ENCODE results near the gene CREB5.
"Not testable (repeated sequence)": the region's sequence is repeated elsewhere in the genome, so short reads cannot be mapped to it uniquely, and the experiment has no call there.

The CREB5 gene

GRCh38 chr7:28784171-28784902 is 372.0 kb downstream of the CREB5 start:
- no peak for DNase-seq (ENCODE audit: low spot score)

- no peak for DNase-seq (ENCODE audit: low spot score)
Measured at GRCh38 chr7:28785041-28785995, 373.0 kb downstream of the CREB5 start.

- DNase-seq (ENCODE audit: low spot score) = not testable (repeated sequence)
Measured at GRCh38 chr7:28786156-28786555, 373.8 kb downstream of the CREB5 start.

GRCh38 chr7:28787106-28787505 is 374.8 kb downstream of the CREB5 start:
- DNase-seq (ENCODE audit: low spot score) = no peak

GRCh38 chr7:28790467-28790866 is 378.1 kb downstream of the CREB5 start:
- DNase-seq (ENCODE audit: low spot score) = no peak

GRCh38 chr7:28792858-28793257 is 380.5 kb downstream of the CREB5 start:
- DNase-seq (ENCODE audit: low spot score) = no peak

- DNase-seq (ENCODE audit: low spot score) = no peak
Measured at GRCh38 chr7:28793381-28794085, 381.2 kb downstream of the CREB5 start.

- DNase-seq (ENCODE audit: low spot score) = no peak
Measured at GRCh38 chr7:28798274-28798673, 386.0 kb downstream of the CREB5 start.

- DNase-seq (ENCODE audit: low spot score) = no peak
Measured at GRCh38 chr7:28799619-28800018, 387.3 kb downstream of the CREB5 start.

- no peak for DNase-seq (ENCODE audit: low spot score)
Measured at GRCh38 chr7:28800150-28800549, 387.8 kb downstream of the CREB5 start.

GRCh38 chr7:28802450-28802849 is 390.1 kb downstream of the CREB5 start:
- DNase-seq (ENCODE audit: low spot score) = no peak

- DNase-seq (ENCODE audit: low spot score) = no peak
Measured at GRCh38 chr7:28804157-28804556, 391.8 kb downstream of the CREB5 start.

- peak; percentile 16 for DNase-seq (ENCODE audit: low spot score)
Measured at GRCh38 chr7:28804990-28805389, 392.7 kb downstream of the CREB5 start.

- no peak for DNase-seq (ENCODE audit: low spot score)
Measured at GRCh38 chr7:28806841-28807240, 394.5 kb downstream of the CREB5 start.

- no peak for DNase-seq (ENCODE audit: low spot score)
Measured at GRCh38 chr7:28807396-28807994, 395.2 kb downstream of the CREB5 start.

GRCh38 chr7:28808796-28809533 is 396.6 kb downstream of the CREB5 start:
- peak; percentile 15 for DNase-seq (ENCODE audit: low spot score)

GRCh38 chr7:28811008-28811407 is 398.7 kb downstream of the CREB5 start:
- no peak for DNase-seq (ENCODE audit: low spot score)

- no peak for DNase-seq (ENCODE audit: low spot score)
Measured at GRCh38 chr7:28811701-28812430, 399.5 kb downstream of the CREB5 start.

GRCh38 chr7:28812616-28813015 is 400.3 kb downstream of the CREB5 start:
- no peak for DNase-seq (ENCODE audit: low spot score)

GRCh38 chr7:28813243-28813962 is 401.1 kb downstream of the CREB5 start:
- DNase-seq (ENCODE audit: low spot score) = no peak
